Endodermal cell (in vitro differentiated cells): ENCODE data around the gene PIEZO2. TPM values are rescaled to one million over a fixed set of nuclear protein-coding genes. Genes with fewer than 3 reads are reported as not detected.
A peak's percentile ranks its signal among the peaks of the same experiment; 100 is the strongest.

Experiments used
- DNase-seq: peaks from one replicate; pipeline ENCODE4 v3.0.0-alpha.2; 2017
- H3K27ac ChIP-seq: 2 replicates; pipeline ENCODE4 v1.5.1; 2013; ENCODE audit warnings: mild to moderate bottlenecking, low read depth, low read length, moderate library complexity
- H3K27me3 ChIP-seq: 2 replicates; pipeline ENCODE4 v1.6.1; 2013; ENCODE audit warnings: mild to moderate bottlenecking, low read length, moderate library complexity; ENCODE audit not compliant: insufficient read depth, control insufficient read depth, poor library complexity, severe bottlenecking
- H3K36me3 ChIP-seq: 2 replicates; pipeline ENCODE4 v1.7.0; 2013; ENCODE audit warnings: mild to moderate bottlenecking, low read length, moderate library complexity; ENCODE audit not compliant: control insufficient read depth, insufficient read depth
- H3K4me1 ChIP-seq: one replicate; pipeline ENCODE4 v1.7.0; 2013; ENCODE audit warnings: low read length; ENCODE audit not compliant: control insufficient read depth, insufficient read depth
- H3K4me3 ChIP-seq: 2 replicates; pipeline ENCODE4 v1.5.1; 2013; ENCODE audit warnings: mild to moderate bottlenecking, low read length, moderate library complexity
- H3K9ac ChIP-seq: 2 replicates; pipeline ENCODE4 v1.6.1; 2013; ENCODE audit warnings: mild to moderate bottlenecking, low read length, moderate library complexity; ENCODE audit not compliant: poor library complexity, severe bottlenecking; ENCODE audit errors: extremely low read depth
- H3K9me3 ChIP-seq: 2 replicates; pipeline ENCODE4 v1.6.1; 2013; ENCODE audit warnings: mild to moderate bottlenecking, low read length, moderate library complexity; ENCODE audit not compliant: control insufficient read depth
- H3K27ac Mint-ChIP-seq: 2 replicates; pipeline ENCODE4 v1.8.0; 2020; ENCODE audit warnings: mixed read lengths
- H3K27me3 Mint-ChIP-seq: 2 replicates; pipeline ENCODE4 v1.8.0; 2021; ENCODE audit warnings: mild to moderate bottlenecking, mixed read lengths; ENCODE audit not compliant: insufficient read depth
- H3K36me3 Mint-ChIP-seq: 2 replicates; pipeline ENCODE4 v1.8.0; 2020; ENCODE audit warnings: low read depth, mixed read lengths
- H3K4me1 Mint-ChIP-seq: 2 replicates; pipeline ENCODE4 v1.8.0; 2020; ENCODE audit warnings: mixed read lengths
- H3K4me3 Mint-ChIP-seq: 2 replicates; pipeline ENCODE4 v1.8.0; 2020; ENCODE audit warnings: mild to moderate bottlenecking, moderate library complexity, mixed read lengths
- H3K9me3 Mint-ChIP-seq: 2 replicates; pipeline ENCODE4 v1.8.0; 2020; ENCODE audit warnings: mild to moderate bottlenecking, mixed read lengths
- CTCF ChIP-seq: fragments of 200-600 bp; sonication (generic); conservative IDR thresholded peaks from 2 replicates; pipeline ENCODE4 v1.5.0; 2021; ENCODE audit warnings: antibody characterized with exemption, mild to moderate bottlenecking
- WGBS, 2 experiments: methylation state at CpG; one replicate each; pipeline versions ENCODE4 v1.1.5 to v1.1.7; 2013; ENCODE audit warnings: missing lambda C conversion rate in 2 of 2, mixed read lengths in 1 of 2; ENCODE audit not compliant: insufficient coverage in 1 of 2, insufficient read length in 1 of 2; 5-methylcytosine and 5-hydroxymethylcytosine counted together
- total RNA-seq, 2 donors: library from RNA; stranded (reverse); fragmentation: NEBNext Ultra II Directional in 1 of 2; extraction: Animal tissue kit (Norgen Biotek cat#: 25700) in 1 of 2; gene quantifications; 2 replicates in 1 of 2; 3 replicates in 1 of 2; pipeline ENCODE4 v1.2.1, GENCODE V29; 2021

Gene PIEZO2
- total RNA-seq, 2 donors from 2014 or later, result 7.3 to 12.1 TPM

GRCh38 chr18:11005528-11005927 lies 143.8 kb downstream of the PIEZO2 start:
- H3K27ac ChIP-seq, result no peak overlapping the region
- no peak overlapping the region for H3K4me3 ChIP-seq
- Mint-ChIP-seq H3K4me1 (peaks cover 26% of the 10 kb centered on the region), H3K4me3 (no peak overlapping the region), H3K9me3 (no peaks in the 10 kb centered on the region), H3K27ac (peak overlapping the region; percentile 52), H3K27me3 (no peaks in the 10 kb centered on the region), H3K36me3 (no peaks in the 10 kb centered on the region)
- no peak for TF ChIP-seq CTCF
- WGBS, 2 experiments, result 71 to 72% methylated on average over 2 to 5 of the region's 5 CpGs
- H3K9ac ChIP-seq, result no peak overlapping the region
- H3K36me3 ChIP-seq, result no peaks in the 10 kb centered on the region
- H3K4me1 ChIP-seq, result peaks cover 5% of the 10 kb centered on the region
- peak; percentile 78 for DNase-seq
- H3K9me3 ChIP-seq, result no peaks in the 10 kb centered on the region
- H3K27me3 ChIP-seq, result no peaks in the 10 kb centered on the region

GRCh38 chr18:11004951-11005350 lies 144.4 kb downstream of the PIEZO2 start:
- Histone ChIP-seq H3K27ac (no peak overlapping the region), H3K27me3 (no peaks in the 10 kb centered on the region), H3K4me1 (peaks cover 5% of the 10 kb centered on the region), H3K9me3 (no peaks in the 10 kb centered on the region), H3K4me3 (no peak overlapping the region), H3K36me3 (no peaks in the 10 kb centered on the region), H3K9ac (no peak overlapping the region)
- TF ChIP-seq CTCF, result no peak
- Mint-ChIP-seq H3K27me3 (no peaks in the 10 kb centered on the region), H3K27ac (peak overlapping the region; percentile 52), H3K4me1 (peaks cover 26% of the 10 kb centered on the region), H3K36me3 (no peaks in the 10 kb centered on the region), H3K9me3 (no peaks in the 10 kb centered on the region), H3K4me3 (no peak overlapping the region)
- DNase-seq, result no peak

GRCh38 chr18:11004294-11004693 lies 145.1 kb downstream of the PIEZO2 start:
- no peak for DNase-seq
- no peaks in the 10 kb centered on the region for H3K27me3 Mint-ChIP-seq
- no peaks in the 10 kb centered on the region for H3K9me3 ChIP-seq
- no peak overlapping the region for H3K27ac ChIP-seq
- H3K4me1 Mint-ChIP-seq, result peaks cover 26% of the 10 kb centered on the region
- H3K36me3 ChIP-seq, result no peaks in the 10 kb centered on the region
- WGBS, 2 experiments, result 78 to 80% methylated on average over 2 to 4 of the region's 4 CpGs
- H3K27ac Mint-ChIP-seq, result no peak overlapping the region
- TF ChIP-seq CTCF, result no peak
- no peaks in the 10 kb centered on the region for H3K36me3 Mint-ChIP-seq
- no peaks in the 10 kb centered on the region for H3K9me3 Mint-ChIP-seq
- no peak overlapping the region for H3K4me3 Mint-ChIP-seq
- no peak overlapping the region for H3K9ac ChIP-seq
- H3K4me1 ChIP-seq, result peaks cover 5% of the 10 kb centered on the region
- H3K4me3 ChIP-seq, result no peak overlapping the region
- no peaks in the 10 kb centered on the region for H3K27me3 ChIP-seq
